DND-41 (cell line): ENCODE measurements around the gene PACS1.

Experiments used
- ATAC-seq: fragments of 200-7000 bp; cut with Tn5 transposase; 3 replicates; pipeline ENCODE4 v1.9.1; 2021; ENCODE audit warnings: low read depth; ENCODE audit not compliant: insufficient read depth
- DNase-seq: peaks from one replicate; pipeline ENCODE4 v3.0.0-alpha.2; 2020
- H2AFZ ChIP-seq: 2 replicates; pipeline ENCODE4 v1.6.0; 2012; ENCODE audit warnings: low read depth, low read length
- H3K27ac ChIP-seq: 2 replicates; pipeline ENCODE4 v1.5.1; 2012; ENCODE audit warnings: low read length, inconsistent platforms
- H3K27me3 ChIP-seq: fragments of 200-600 bp; sonication (generic); 2 replicates; pipeline ENCODE4 v1.6.0; 2012; ENCODE audit warnings: low read length, mild to moderate bottlenecking, inconsistent platforms; ENCODE audit not compliant: insufficient read depth, poor library complexity
- H3K36me3 ChIP-seq: 2 replicates; pipeline ENCODE4 v1.5.1; 2012; ENCODE audit warnings: low read length, inconsistent platforms; ENCODE audit not compliant: insufficient read depth
- H3K4me1 ChIP-seq: 2 replicates; pipeline ENCODE4 v1.5.1; 2012; ENCODE audit warnings: mild to moderate bottlenecking, low read length; ENCODE audit not compliant: insufficient read depth
- H3K4me2 ChIP-seq: 2 replicates; pipeline ENCODE4 v1.6.0; 2012; ENCODE audit warnings: mild to moderate bottlenecking, moderate library complexity, low read length, inconsistent platforms; ENCODE audit not compliant: insufficient read depth
- H3K4me3 ChIP-seq, 2 experiments: fragments of 200-600 bp in 1 of 2; shearing (Covaris generic) in 1 of 2; 2 replicates each; pipeline ENCODE4 v1.5.1; 2012 to 2016; ENCODE audit warnings: inconsistent platforms in 2 of 2, low read length in 2 of 2, mild to moderate bottlenecking in 2 of 2, low read depth in 1 of 2, moderate library complexity in 1 of 2
- H3K79me2 ChIP-seq: 2 replicates; pipeline ENCODE4 v1.6.0; 2012; ENCODE audit warnings: low read length, inconsistent platforms; ENCODE audit not compliant: insufficient read depth
- H3K9ac ChIP-seq: 2 replicates; pipeline ENCODE4 v1.6.0; 2012; ENCODE audit warnings: low read depth, mild to moderate bottlenecking, inconsistent platforms, low read length, moderate library complexity
- H3K9me3 ChIP-seq: 2 replicates; pipeline ENCODE4 v1.5.1; 2012; ENCODE audit warnings: low read length, moderate library complexity, mild to moderate bottlenecking, inconsistent platforms; ENCODE audit not compliant: insufficient read depth, severe bottlenecking
- H4K20me1 ChIP-seq: 2 replicates; pipeline ENCODE4 v1.6.0; 2012; ENCODE audit warnings: low read length; ENCODE audit not compliant: insufficient read depth
- CTCF ChIP-seq: IDR thresholded peaks from 2 replicates; pipeline ENCODE4 v1.5.1; 2012; ENCODE audit warnings: borderline replicate concordance, low read length, moderate library complexity, mild to moderate bottlenecking; ENCODE audit not compliant: poor library complexity, severe bottlenecking; ENCODE audit errors: extremely low read depth
- EZH2 ChIP-seq: IDR thresholded peaks from 3 replicates; pipeline ENCODE4 v1.6.1; 2012; ENCODE audit warnings: borderline replicate concordance, low read depth, mild to moderate bottlenecking, moderate library complexity, low read length, inconsistent platforms; ENCODE audit not compliant: severe bottlenecking

PACS1 gene

GRCh38 chr11:66267039-66267378, 196.9 kb downstream of the PACS1 start:
- Histone ChIP-seq H3K4me2 (peak overlapping the region; percentile 93), H2AFZ (no peak overlapping the region), H4K20me1 (peaks cover 35% of the 10 kb centered on the region), H3K36me3 (peaks cover 63% of the 10 kb centered on the region), H3K9me3 (no peaks in the 10 kb centered on the region), H3K9ac (no peak overlapping the region), H3K4me1 (peaks cover 32% of the 10 kb centered on the region), H3K27me3 (no peaks in the 10 kb centered on the region), H3K4me3 (peak overlapping the region in 1 of 2 experiments; percentile 96; a peak in 1 of 4 replicates), H3K27ac (no peak overlapping the region), H3K79me2 (peaks cover 33% of the 10 kb centered on the region)
- TF ChIP-seq EZH2 (no peak), CTCF (no peak)
- DNase-seq: no peak
- no peak for ATAC-seq

- peak; percentile 87 for DNase-seq
- H3K4me2 ChIP-seq: peak overlapping the region; percentile 93
- H3K4me3 ChIP-seq: peak overlapping the region; percentile 41 to 96
- peaks cover 33% of the 10 kb centered on the region for H3K79me2 ChIP-seq
- H2AFZ ChIP-seq: peak overlapping the region; percentile 85
- H3K9me3 ChIP-seq: no peaks in the 10 kb centered on the region
- peaks cover 63% of the 10 kb centered on the region for H3K36me3 ChIP-seq
- H4K20me1 ChIP-seq: peaks cover 37% of the 10 kb centered on the region
- peak; percentile 37 for TF ChIP-seq CTCF
- TF ChIP-seq EZH2: no peak
- H3K9ac ChIP-seq: peak overlapping the region; percentile 97
- peak overlapping the region; percentile 87 for H3K27ac ChIP-seq
- H3K4me1 ChIP-seq: peaks cover 32% of the 10 kb centered on the region
- peak; percentile 66 for ATAC-seq
- no peaks in the 10 kb centered on the region for H3K27me3 ChIP-seq
These were observed 197.5 kb downstream of the PACS1 start for GRCh38 chr11:66267379-66268243.

- peaks cover 63% of the 10 kb centered on the region for H3K36me3 ChIP-seq
- H3K4me3 ChIP-seq: peak within 1 kb of the TSS; percentile 96 to 100
- H3K4me1 ChIP-seq: peaks cover 32% of the 10 kb centered on the region
- no peak for TF ChIP-seq EZH2
- peak; percentile 5 for TF ChIP-seq CTCF
- peaks cover 45% of the 10 kb centered on the region for H4K20me1 ChIP-seq
- peak within 1 kb of the TSS; percentile 96 for H3K27ac ChIP-seq
- peak within 1 kb of the TSS; percentile 93 for H3K4me2 ChIP-seq
- ATAC-seq (peak; percentile 89), DNase-seq (peak; percentile 100)
- H3K27me3 ChIP-seq: no peaks in the 10 kb centered on the region
- H3K9me3 ChIP-seq: no peaks in the 10 kb centered on the region
- peaks cover 33% of the 10 kb centered on the region for H3K79me2 ChIP-seq
- peak within 1 kb of the TSS; percentile 97 for H3K9ac ChIP-seq
- H2AFZ ChIP-seq: peak within 1 kb of the TSS; percentile 85
These were observed 198.3 kb downstream of the PACS1 start, which contains the start of gene RAB1B for GRCh38 chr11:66268244-66268951. TSS of gene RAB1B (plus strand) at chr11:66268639. CDS start at chr11:66268680, 41 bp downstream.
